Thyroid gland (tissue), 4 donors: ENCODE measurements around the gene PNPLA5. TPM values are rescaled to one million over a fixed set of nuclear protein-coding genes. Genes with fewer than 3 reads are reported as not detected.

ENCODE experiments used
- DNase-seq, 2 donors: peaks; one replicate each; pipeline ENCODE4 v3.0.0-alpha.2; 2019
- H3K27ac ChIP-seq, 3 donors: fragments of 200-600 bp; sonication (generic); 1 replicate in 2 of 3; 2 replicates in 1 of 3; pipeline ENCODE4 v1.5.1; 2016 to 2019; ENCODE audit warnings: mild to moderate bottlenecking in 1 of 3, moderate library complexity in 1 of 3
- H3K27me3 ChIP-seq: fragments of 200-600 bp; sonication (generic); one replicate; pipeline ENCODE4 v1.5.1; 2019
- H3K36me3 ChIP-seq, 2 donors: fragments of 200-600 bp; sonication (generic); one replicate each; pipeline ENCODE4 v1.5.1; 2016 to 2019
- H3K4me1 ChIP-seq, 2 donors: fragments of 200-600 bp; sonication (generic); one replicate each; pipeline ENCODE4 v1.5.1; 2017 to 2019
- H3K4me3 ChIP-seq, 3 donors: fragments of 200-600 bp; sonication (generic); replicated peaks in 1 of 3; 1 replicate in 2 of 3; 2 replicates in 1 of 3; pipeline ENCODE4 v1.5.1; 2016; ENCODE audit warnings: mild to moderate bottlenecking in 1 of 3
- H3K9me3 ChIP-seq: fragments of 200-600 bp; sonication (generic); one replicate; pipeline ENCODE4 v1.5.1; 2017
- POLR2A ChIP-seq, 2 donors: fragments of 450-650 bp; IDR thresholded peaks; one replicate each; pipeline ENCODE4 v1.6.1; 2017; ENCODE audit warnings: antibody characterized with exemption in 2 of 2, mild to moderate bottlenecking in 2 of 2, moderate library complexity in 1 of 2
- WGBS, 2 donors: methylation state at CpG; one replicate each; pipeline ENCODE4 v1.1.5; 2017; 5-methylcytosine and 5-hydroxymethylcytosine counted together
- intact Hi-C: fragments of 100-400 bp; cut with DNase I; formaldehyde crosslinking; loops from one replicate; pipeline ENCODE4 v1.15.1; 2023
- total RNA-seq, 4 donors: library from RNA; depleted of rRNA; stranded (reverse); fragments of >200 nt; gene quantifications; one replicate each; pipeline ENCODE4 v1.2.3, GENCODE V29; 2016
- TF ChIP-seq, protein P1 (sequence below), 6 experiments: fragments of 200-600 bp in 3 of 6; fragments of 450-650 bp in 3 of 6; sonication (generic) in 3 of 6; IDR thresholded peaks; one replicate each; pipeline ENCODE4 v1.5.1; 2016 to 2019; ENCODE audit warnings: antibody characterized with exemption in 6 of 6, mild to moderate bottlenecking in 2 of 6, inconsistent platforms in 1 of 6, moderate library complexity in 1 of 6

The PNPLA5 gene
- total RNA-seq, 4 donors from 2014 or later: not detected

GRCh38 chr22:43859621-43860020 is 32.2 kb downstream of the PNPLA5 start:
- no peak overlapping the region for H3K4me3 ChIP-seq
- H3K4me1 ChIP-seq: no peaks in the 10 kb centered on the region
- H3K36me3 ChIP-seq: no peaks in the 10 kb centered on the region
- WGBS, 2 donors: 82 to 90% methylated on average over 14 of the region's 14 CpGs
- no peak overlapping the region for H3K27ac ChIP-seq
- intact Hi-C loops: no loop called here
- no peak for DNase-seq
- H3K9me3 ChIP-seq: no peaks in the 10 kb centered on the region
- H3K27me3 ChIP-seq: peaks cover 3% of the 10 kb centered on the region
- no peak for TF ChIP-seq POLR2A (IDR thresholded peaks at IDR 0.05)
- TF ChIP-seq, protein P1, sequence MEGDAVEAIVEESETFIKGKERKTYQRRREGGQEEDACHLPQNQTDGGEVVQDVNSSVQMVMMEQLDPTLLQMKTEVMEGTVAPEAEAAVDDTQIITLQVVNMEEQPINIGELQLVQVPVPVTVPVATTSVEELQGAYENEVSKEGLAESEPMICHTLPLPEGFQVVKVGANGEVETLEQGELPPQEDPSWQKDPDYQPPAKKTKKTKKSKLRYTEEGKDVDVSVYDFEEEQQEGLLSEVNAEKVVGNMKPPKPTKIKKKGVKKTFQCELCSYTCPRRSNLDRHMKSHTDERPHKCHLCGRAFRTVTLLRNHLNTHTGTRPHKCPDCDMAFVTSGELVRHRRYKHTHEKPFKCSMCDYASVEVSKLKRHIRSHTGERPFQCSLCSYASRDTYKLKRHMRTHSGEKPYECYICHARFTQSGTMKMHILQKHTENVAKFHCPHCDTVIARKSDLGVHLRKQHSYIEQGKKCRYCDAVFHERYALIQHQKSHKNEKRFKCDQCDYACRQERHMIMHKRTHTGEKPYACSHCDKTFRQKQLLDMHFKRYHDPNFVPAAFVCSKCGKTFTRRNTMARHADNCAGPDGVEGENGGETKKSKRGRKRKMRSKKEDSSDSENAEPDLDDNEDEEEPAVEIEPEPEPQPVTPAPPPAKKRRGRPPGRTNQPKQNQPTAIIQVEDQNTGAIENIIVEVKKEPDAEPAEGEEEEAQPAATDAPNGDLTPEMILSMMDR (IDR thresholded peaks at IDR 0.05): no peak

DNA sequence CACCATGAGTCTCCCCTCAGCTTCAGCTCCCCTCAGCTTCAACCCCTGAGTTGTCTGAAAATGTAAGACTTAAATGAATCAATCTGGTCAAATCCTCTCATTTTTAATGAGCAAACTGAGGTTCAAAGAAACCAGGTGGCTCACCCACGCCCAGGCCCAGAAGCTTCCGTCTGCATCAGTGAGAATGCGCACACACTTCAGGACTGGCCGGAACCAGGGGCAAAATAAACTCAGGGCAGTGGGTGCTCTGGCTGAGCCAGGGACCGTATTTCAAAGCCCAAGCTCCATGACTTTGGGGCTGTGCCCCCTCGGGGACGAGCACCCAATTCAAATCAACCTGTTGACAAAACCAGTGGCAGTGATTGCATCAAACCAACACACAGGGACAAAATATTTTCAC is 32.6 kb downstream of the PNPLA5 start:
- 78 to 79% methylated on average over 3 to 7 of the region's 7 CpGs for WGBS, 2 donors
- Histone ChIP-seq H3K27ac (no peak overlapping the region), H3K36me3 (no peaks in the 10 kb centered on the region), H3K9me3 (no peaks in the 10 kb centered on the region), H3K4me1 (no peaks in the 10 kb centered on the region), H3K27me3 (peaks cover 3% of the 10 kb centered on the region), H3K4me3 (no peak overlapping the region)
- intact Hi-C loops: no loop called here
- TF ChIP-seq, protein P1 (IDR thresholded peaks at IDR 0.05): no peak
- TF ChIP-seq POLR2A (IDR thresholded peaks at IDR 0.05): no peak
- no peak for DNase-seq

DNA sequence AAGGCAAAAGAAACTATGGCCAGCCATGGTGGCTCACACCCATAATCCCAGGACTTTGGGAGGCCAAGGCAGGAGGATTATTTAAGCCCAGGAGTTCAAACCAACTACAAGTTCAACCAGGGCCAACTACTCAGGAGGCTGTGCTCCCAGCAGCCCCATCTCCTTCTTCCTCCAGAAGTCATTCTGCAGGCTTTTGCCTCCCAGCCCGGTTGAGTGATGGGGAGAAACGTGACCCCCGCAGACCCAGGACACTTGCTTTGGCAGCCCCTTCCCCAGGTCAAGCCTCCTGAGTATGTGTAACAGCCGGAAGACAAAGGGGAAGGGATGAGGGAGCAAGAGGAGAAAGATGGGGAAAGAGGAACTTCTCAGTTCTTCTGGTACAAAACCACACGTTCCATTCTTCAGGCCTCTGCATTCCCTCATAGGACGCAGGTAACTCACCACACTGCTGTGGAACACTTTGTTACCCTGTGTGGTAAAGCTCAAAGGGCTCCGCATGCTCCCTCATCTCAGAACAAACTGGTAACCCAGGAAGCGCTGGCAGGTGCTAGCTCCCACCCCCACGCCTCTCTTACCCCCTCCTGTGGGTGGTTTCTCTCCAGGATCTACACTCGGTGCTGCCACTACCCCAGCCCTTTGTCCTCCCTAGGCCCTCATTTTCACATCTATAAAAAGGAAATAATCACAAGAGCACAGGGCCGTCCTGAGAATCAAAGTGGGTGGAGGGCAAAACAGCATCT is 33.5 kb downstream of the PNPLA5 start:
- no peak for DNase-seq
- no peak overlapping the region for H3K27ac ChIP-seq
- H3K4me3 ChIP-seq: no peak overlapping the region
- no peaks in the 10 kb centered on the region for H3K36me3 ChIP-seq
- WGBS, 2 donors: 79 to 80% methylated on average over 11 of the region's 11 CpGs
- H3K9me3 ChIP-seq: no peaks in the 10 kb centered on the region
- H3K27me3 ChIP-seq: peaks cover 3% of the 10 kb centered on the region
- TF ChIP-seq, protein P1 (IDR thresholded peaks at IDR 0.05): no peak
- no peak for TF ChIP-seq POLR2A (IDR thresholded peaks at IDR 0.05)
- no peaks in the 10 kb centered on the region for H3K4me1 ChIP-seq
- intact Hi-C loops: no loop called here

- no peak overlapping the region for H3K27ac ChIP-seq
- H3K27me3 ChIP-seq: peaks cover 3% of the 10 kb centered on the region
- no peaks in the 10 kb centered on the region for H3K9me3 ChIP-seq
- TF ChIP-seq, protein P1 (IDR thresholded peaks at IDR 0.05): no peak
- TF ChIP-seq POLR2A (IDR thresholded peaks at IDR 0.05): no peak
- no peaks in the 10 kb centered on the region for H3K4me1 ChIP-seq
- no peaks in the 10 kb centered on the region for H3K36me3 ChIP-seq
- intact Hi-C loops: no loop called here
- no peak overlapping the region for H3K4me3 ChIP-seq
- no peak for DNase-seq
These were observed 34.4 kb downstream of the PNPLA5 start for GRCh38 chr22:43857367-43857766.

DNA sequence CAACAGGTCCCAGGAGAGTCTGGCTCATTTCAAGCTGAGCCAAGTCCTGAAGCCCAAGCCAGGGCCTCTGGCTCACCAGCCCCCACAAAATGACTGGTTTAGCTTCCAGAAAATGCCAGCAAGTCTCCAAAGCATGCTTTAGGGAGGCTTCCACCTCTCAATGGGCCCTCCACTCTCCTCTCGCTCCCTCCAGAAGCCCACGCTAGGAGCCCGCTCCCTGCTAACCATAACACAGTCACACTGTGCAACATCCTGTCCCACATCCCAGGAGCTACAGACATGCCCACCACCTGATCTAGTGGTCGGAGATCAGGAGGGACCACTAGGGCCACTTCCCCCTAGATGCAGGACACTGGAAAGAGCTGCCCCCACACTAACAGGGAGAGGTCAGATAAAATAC is 36.4 kb downstream of the PNPLA5 start:
- 87 to 91% methylated on average over 4 of the region's 4 CpGs for WGBS, 2 donors
- no peaks in the 10 kb centered on the region for H3K9me3 ChIP-seq

More for the DNA sequence above, 36.4 kb downstream of the PNPLA5 start:
- Histone ChIP-seq H3K4me1 (no peaks in the 10 kb centered on the region), H3K36me3 (no peaks in the 10 kb centered on the region), H3K27me3 (no peaks in the 10 kb centered on the region), H3K4me3 (no peak overlapping the region), H3K27ac (no peak overlapping the region)
- intact Hi-C loops: no loop called here
- TF ChIP-seq, protein P1 (IDR thresholded peaks at IDR 0.05): no peak
- no peak for TF ChIP-seq POLR2A (IDR thresholded peaks at IDR 0.05)
- no peak for DNase-seq
